HG02678 (cell line): Measurements from ENCODE around the gene ARPC1B.
"Not testable (repeated sequence)": the region's sequence is repeated elsewhere in the genome, so short reads cannot be mapped to it uniquely, and the experiment has no call there.

Source experiments
- ATAC-seq: cut with Tn5 transposase; IDR thresholded peaks from one replicate; pipeline ENCODE4 v1.9.1; 2021; ENCODE audit warnings: mild to moderate bottlenecking, moderate library complexity; ENCODE audit not compliant: unreplicated experiment

Gene ARPC1B

GRCh38 chr7:99408379-99409191 lies 34.1 kb downstream of the ARPC1B start, which contains the start of the genes BUD31 and PDAP1:
BUD31 (plus strand) TSS chr7:99408969; CDS start chr7:99411093, 2,124 bp downstream.
PDAP1 (minus strand) TSS chr7:99408597; CDS start chr7:99408548, 49 bp downstream.
- peak; percentile 75 for ATAC-seq

GRCh38 chr7:99409192-99409572 lies 34.7 kb downstream of the ARPC1B start:
- ATAC-seq, result peak; percentile 2

- no peak for ATAC-seq
Measured at GRCh38 chr7:99409806-99410205, 35.3 kb downstream of the ARPC1B start.

DNA sequence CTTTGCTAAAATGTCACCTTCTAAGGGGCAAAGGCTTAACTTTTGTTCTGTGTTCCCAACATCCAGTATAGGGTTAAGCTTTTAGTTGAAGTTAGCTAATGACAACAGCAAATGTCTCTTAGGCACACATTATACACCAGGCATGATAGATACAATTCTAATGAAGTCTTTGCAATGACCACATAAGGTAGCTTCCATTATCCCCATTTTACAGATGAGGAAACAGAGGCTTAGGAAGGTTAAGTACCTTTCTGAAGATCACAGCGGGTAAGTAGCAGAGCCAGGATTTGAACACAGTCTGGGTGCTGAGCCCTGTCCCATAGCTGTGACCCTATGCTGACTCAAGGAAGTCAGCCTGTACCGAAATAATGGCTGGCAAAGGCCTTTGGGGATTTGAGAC lies 36.1 kb downstream of the ARPC1B start:
- ATAC-seq, result no peak

GRCh38 chr7:99415513-99416127 lies 41.1 kb downstream of the ARPC1B start:
- ATAC-seq, result not testable (repeated sequence)

- ATAC-seq, result no peak
Measured at GRCh38 chr7:99418260-99418659, 43.7 kb downstream of the ARPC1B start.

GRCh38 chr7:99419323-99420021 lies 44.9 kb downstream of the ARPC1B start:
- ATAC-seq, result no peak

DNA sequence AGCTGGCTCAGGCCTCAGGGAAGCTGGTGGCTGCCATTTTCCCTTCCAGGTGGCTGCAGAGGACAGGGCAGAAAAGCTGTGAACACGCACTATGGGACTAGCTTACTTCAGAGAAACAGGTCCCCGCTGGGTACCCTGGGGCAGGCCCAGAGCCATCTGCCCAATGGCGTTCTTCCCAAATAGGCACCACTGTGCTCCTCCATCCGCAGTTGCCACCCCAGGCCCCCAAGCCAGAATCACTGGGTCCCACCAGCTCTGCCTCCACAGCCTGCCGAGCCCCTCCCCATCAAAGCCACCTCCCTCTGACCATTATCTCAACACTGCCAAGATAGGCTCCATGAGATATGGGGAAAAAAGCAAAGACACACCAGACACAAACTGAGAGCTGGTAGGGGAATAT lies 45.7 kb downstream of the ARPC1B start:
- no peak for ATAC-seq

DNA sequence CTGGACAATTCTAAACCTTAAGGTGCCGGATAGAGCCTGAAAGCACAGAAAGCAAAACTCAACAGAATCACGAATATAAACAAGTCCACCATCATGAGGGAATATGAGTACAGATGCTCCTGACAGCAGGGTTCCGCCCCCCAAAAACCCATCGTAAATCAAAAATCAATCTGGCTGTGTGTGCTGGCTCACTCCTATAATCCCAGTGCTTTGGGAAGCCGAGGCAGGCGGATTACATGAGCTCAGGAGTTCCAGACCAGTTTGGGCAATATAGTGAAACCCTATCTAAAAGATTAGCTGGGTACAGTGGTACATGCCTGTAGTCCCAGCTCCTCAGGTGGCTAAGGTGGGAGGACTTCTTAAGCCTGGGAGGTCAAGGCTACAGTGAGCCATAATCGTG lies 46.5 kb downstream of the ARPC1B start:
- no peak for ATAC-seq

DNA sequence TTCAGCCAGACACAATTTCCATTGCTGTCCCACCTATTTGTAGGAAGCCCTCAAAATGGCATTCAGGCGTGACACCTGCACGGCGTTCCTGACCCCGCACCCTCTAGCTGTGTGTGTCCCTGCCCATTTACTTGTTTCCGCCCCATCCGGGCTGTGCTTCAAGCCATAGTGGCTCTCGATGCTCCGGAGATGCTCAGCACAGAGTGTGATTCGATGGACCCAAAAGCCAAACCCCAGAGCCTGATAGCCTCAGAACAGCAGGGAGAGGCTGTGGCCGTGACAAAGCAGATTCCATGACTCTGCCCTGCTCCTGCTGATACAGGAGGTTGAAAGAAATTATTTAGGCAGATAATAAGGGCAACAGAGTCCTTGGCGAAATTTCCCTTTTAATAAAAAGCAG lies 47.7 kb downstream of the ARPC1B start:
- ATAC-seq, result no peak

DNA sequence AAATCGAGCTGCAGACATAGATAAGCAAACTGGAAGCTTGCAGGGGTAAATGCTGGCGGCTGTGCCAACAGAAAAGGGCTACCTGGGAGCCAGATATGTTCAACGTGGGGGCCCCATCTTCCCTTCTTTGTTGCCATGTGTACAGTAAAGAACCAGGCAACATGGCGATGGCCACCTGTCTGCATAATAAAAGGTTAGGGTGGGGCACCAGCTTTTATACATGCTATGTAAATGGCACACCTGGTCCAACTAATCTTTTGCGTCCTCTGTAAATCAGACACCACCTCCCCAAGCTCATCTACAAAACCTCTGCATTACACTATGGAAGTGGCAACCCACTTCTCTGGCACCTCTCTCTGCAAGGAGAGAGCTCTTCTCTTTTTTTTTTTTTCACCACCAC lies 48.1 kb downstream of the ARPC1B start:
- ATAC-seq, result no peak

DNA sequence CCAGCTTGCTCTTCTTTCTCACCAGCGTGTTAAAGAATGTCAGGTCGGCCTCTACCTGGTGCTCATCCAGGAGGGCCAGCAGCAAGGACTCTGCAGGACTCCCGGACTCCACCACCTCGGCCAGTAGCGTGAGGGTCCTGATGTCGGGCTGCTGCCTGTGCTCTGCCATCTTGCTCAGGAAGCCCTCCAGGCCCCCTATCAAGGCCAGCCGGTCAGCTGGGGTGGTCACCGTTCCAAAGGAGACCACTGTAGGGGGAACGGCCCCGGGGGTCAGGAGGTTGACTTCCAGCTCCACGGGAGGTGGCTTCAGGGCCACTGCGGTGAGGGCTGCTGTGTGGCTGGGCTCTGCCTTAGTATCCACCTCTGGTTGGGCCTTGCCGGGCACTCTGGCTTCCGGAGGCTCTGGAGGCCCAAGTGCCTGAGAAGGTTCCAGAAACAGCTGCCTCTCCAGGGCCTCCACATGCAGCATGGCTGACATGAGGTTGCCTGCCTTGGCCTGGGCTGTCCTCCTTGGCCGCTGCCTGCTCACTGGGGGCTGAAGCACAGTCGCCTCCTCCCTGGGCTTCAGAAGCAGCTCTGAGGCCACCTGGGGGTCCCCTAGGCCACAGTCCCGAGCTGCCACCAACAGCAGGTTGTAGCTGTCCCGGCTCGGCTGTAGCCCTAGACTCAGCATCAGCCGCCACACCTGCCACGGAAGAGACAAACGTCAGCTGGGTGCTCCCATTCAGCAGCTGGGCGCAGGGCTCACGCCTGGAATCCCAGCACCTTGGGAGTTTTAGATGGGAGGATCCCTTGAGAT lies 50.6 kb downstream of the ARPC1B start:
- ATAC-seq, result no peak

DNA sequence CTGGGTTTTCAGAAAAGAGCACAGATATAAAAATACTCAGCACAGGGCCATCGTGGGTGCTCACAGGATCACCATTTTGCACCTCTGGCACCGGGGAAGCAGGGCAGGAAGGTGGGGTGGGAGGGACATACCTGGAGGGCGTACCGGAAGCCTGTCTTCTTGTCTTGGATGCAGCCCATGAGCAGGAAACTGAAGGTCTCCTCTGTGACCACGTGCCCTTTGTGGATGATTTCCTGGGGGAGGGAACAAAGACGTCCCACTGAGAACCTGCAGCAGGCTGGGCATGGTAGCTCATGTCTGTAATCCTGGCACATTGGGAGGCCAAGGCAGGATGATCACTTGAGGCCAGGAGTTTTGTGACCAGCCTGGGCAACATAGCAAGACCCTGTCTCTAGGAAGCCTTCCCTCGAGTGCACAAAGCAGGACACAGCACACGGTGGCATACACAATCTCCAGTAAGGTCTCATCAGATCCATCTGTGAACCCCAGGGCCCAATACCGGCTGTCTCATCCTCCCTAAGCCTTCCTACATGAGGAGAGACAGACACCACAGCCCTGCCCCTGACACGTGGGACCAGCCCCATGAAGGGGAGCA lies 54.5 kb downstream of the ARPC1B start:
- ATAC-seq, result no peak

- ATAC-seq, result no peak
Measured at GRCh38 chr7:99429756-99430155, 55.2 kb downstream of the ARPC1B start.

- not testable (repeated sequence) for ATAC-seq
Measured at GRCh38 chr7:99431756-99432540, 57.4 kb downstream of the ARPC1B start.

- no peak for ATAC-seq
Measured at GRCh38 chr7:99433158-99433557, 58.6 kb downstream of the ARPC1B start.

DNA sequence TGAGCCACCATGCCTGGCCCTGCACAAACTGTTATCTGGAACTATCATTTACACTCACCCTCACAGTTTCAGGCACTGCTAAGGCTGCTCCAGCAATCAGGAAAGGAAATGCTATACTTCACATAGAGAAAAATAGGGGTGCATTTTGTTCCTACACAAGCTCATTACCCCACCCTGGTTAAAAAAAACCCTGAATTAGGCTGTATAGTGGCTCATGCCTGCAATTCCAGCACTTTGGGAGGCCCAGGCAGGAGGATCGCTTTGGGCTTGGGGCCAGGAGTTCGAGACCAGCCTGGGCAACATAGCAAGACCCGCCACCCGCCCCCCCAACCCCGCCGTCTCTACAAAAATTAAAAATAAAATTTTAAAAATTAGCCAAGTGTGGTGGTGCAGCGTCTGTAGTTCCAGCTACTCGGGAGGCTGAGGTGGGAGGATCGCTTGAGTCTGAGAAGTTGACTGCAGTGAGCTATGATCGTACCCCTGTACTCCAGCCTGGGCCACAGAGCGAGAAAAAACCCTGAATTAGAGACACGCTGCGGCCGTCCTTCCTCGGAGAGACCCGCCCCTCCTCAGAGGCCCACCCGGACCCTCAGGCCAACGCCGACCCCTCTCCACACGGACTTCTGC lies 63.5 kb downstream of the ARPC1B start:
- ATAC-seq, result peak; percentile 2

- peak; percentile 95 for ATAC-seq
Measured at GRCh38 chr7:99438573-99439480, 64.3 kb downstream of the ARPC1B start, which contains the start of the genes CPSF4 and PTCD1. CPSF4 (plus strand) TSS chr7:99438943; CDS start chr7:99439083, 140 bp downstream. PTCD1 (minus strand) TSS chr7:99438798; CDS start chr7:99435242, 3,556 bp downstream.
